Measurements from ENCODE around the gene ITPKB. TPM values are rescaled to one million over a fixed set of nuclear protein-coding genes. Genes with fewer than 3 reads are reported as not detected.
"Not testable (repeated sequence)": the region's sequence is repeated elsewhere in the genome, so short reads cannot be mapped to it uniquely, and the experiment has no call there.

ITPKB gene
- polyA plus RNA-seq, 1 donor from 2014 or later = 20.4 TPM

GRCh38 chr1:226617109-226617508, 122.0 kb downstream of the ITPKB start:
- no peaks in the 10 kb centered on the region for H3K36me3 Mint-ChIP-seq
- H3K27ac Mint-ChIP-seq = no peak overlapping the region

GRCh38 chr1:226616636-226617035, 122.4 kb downstream of the ITPKB start:
- Mint-ChIP-seq H3K4me1 (no peaks in the 10 kb centered on the region), H3K4me3 (peak overlapping the region in 1 of 4 donors; percentile 12), H3K36me3 (no peaks in the 10 kb centered on the region), H3K27ac (no peak overlapping the region), H3K9me3 (peaks cover 0 to 3% (median 0%) of the 10 kb centered on the region in 3 donors), H3K27me3 (peaks cover 2% of the 10 kb centered on the region)

More at GRCh38 chr1:226617109-226617508, 122.0 kb downstream of the ITPKB start:
- peaks cover 2% of the 10 kb centered on the region for H3K27me3 Mint-ChIP-seq
- no peaks in the 10 kb centered on the region for H3K4me1 Mint-ChIP-seq
- H3K9me3 Mint-ChIP-seq = peaks cover 0 to 6% (median 0%) of the 10 kb centered on the region in 3 donors
- H3K4me3 Mint-ChIP-seq = no peak overlapping the region

GRCh38 chr1:226615876-226616275, 123.2 kb downstream of the ITPKB start:
- H3K27me3 Mint-ChIP-seq = peaks cover 2% of the 10 kb centered on the region
- no peaks in the 10 kb centered on the region for H3K4me1 Mint-ChIP-seq
- H3K9me3 Mint-ChIP-seq = peaks cover 0 to 3% (median 0%) of the 10 kb centered on the region in 3 donors
- no peaks in the 10 kb centered on the region for H3K36me3 Mint-ChIP-seq
- H3K27ac Mint-ChIP-seq = no peak overlapping the region
- H3K4me3 Mint-ChIP-seq = no peak overlapping the region

GRCh38 chr1:226611980-226612379, 127.1 kb downstream of the ITPKB start:
- H3K4me3 Mint-ChIP-seq = not testable (repeated sequence)

GRCh38 chr1:226611301-226611700, 127.8 kb downstream of the ITPKB start:
- H3K4me3 Mint-ChIP-seq = no peak overlapping the region
- H3K36me3 Mint-ChIP-seq = no peaks in the 10 kb centered on the region
- peaks cover 5% of the 10 kb centered on the region for H3K27me3 Mint-ChIP-seq
- H3K9me3 Mint-ChIP-seq = no peaks in the 10 kb centered on the region
- no peak overlapping the region for H3K27ac Mint-ChIP-seq
- H3K4me1 Mint-ChIP-seq = no peaks in the 10 kb centered on the region

More at GRCh38 chr1:226611980-226612379, 127.1 kb downstream of the ITPKB start:
- not testable (repeated sequence) for H3K27ac Mint-ChIP-seq, H3K4me1 Mint-ChIP-seq, H3K36me3 Mint-ChIP-seq, H3K9me3 Mint-ChIP-seq, H3K27me3 Mint-ChIP-seq

GRCh38 chr1:226610671-226611070, 128.4 kb downstream of the ITPKB start:
- Mint-ChIP-seq H3K4me1 (no peaks in the 10 kb centered on the region), H3K27me3 (peaks cover 5% of the 10 kb centered on the region), H3K36me3 (no peaks in the 10 kb centered on the region)

GRCh38 chr1:226609836-226610455, 129.1 kb downstream of the ITPKB start:
- Mint-ChIP-seq H3K36me3 (no peaks in the 10 kb centered on the region), H3K9me3 (no peaks in the 10 kb centered on the region), H3K27ac (no peak overlapping the region), H3K27me3 (peaks cover 5% of the 10 kb centered on the region), H3K4me1 (no peaks in the 10 kb centered on the region), H3K4me3 (no peak overlapping the region)

More at GRCh38 chr1:226610671-226611070, 128.4 kb downstream of the ITPKB start:
- Mint-ChIP-seq H3K9me3 (no peaks in the 10 kb centered on the region), H3K27ac (no peak overlapping the region), H3K4me3 (no peak overlapping the region)

GRCh38 chr1:226608699-226609505, 130.2 kb downstream of the ITPKB start:
- Mint-ChIP-seq H3K36me3 (no peaks in the 10 kb centered on the region), H3K27me3 (peaks cover 5% of the 10 kb centered on the region), H3K4me3 (no peak overlapping the region), H3K27ac (peak overlapping the region in 1 of 3 donors; percentile 35), H3K4me1 (no peaks in the 10 kb centered on the region), H3K9me3 (no peaks in the 10 kb centered on the region)

GRCh38 chr1:226607821-226608220, 131.3 kb downstream of the ITPKB start:
- no peaks in the 10 kb centered on the region for H3K9me3 Mint-ChIP-seq
- no peaks in the 10 kb centered on the region for H3K36me3 Mint-ChIP-seq
- H3K27me3 Mint-ChIP-seq = peaks cover 5% of the 10 kb centered on the region
- H3K4me1 Mint-ChIP-seq = peaks cover 0 to 2% (median 2%) of the 10 kb centered on the region in 3 donors
- H3K4me3 Mint-ChIP-seq = no peak overlapping the region
- no peak overlapping the region for H3K27ac Mint-ChIP-seq

GRCh38 chr1:226607268-226607660, 131.8 kb downstream of the ITPKB start:
- Mint-ChIP-seq H3K27me3 (peaks cover 5% of the 10 kb centered on the region), H3K4me1 (peaks cover 0 to 2% (median 2%) of the 10 kb centered on the region in 3 donors), H3K36me3 (no peaks in the 10 kb centered on the region), H3K27ac (no peak overlapping the region), H3K9me3 (no peaks in the 10 kb centered on the region), H3K4me3 (no peak overlapping the region)

- H3K27ac Mint-ChIP-seq = no peak overlapping the region
- peaks cover 0 to 2% (median 2%) of the 10 kb centered on the region in 3 donors for H3K4me1 Mint-ChIP-seq
- H3K36me3 Mint-ChIP-seq = no peaks in the 10 kb centered on the region
- no peaks in the 10 kb centered on the region for H3K9me3 Mint-ChIP-seq
- H3K4me3 Mint-ChIP-seq = no peak overlapping the region
- H3K27me3 Mint-ChIP-seq = peaks cover 5% of the 10 kb centered on the region
These were observed 132.5 kb downstream of the ITPKB start for GRCh38 chr1:226606311-226607267.

GRCh38 chr1:226605318-226605950, 133.6 kb downstream of the ITPKB start:
- H3K36me3 Mint-ChIP-seq = no peaks in the 10 kb centered on the region
- H3K4me3 Mint-ChIP-seq = no peak overlapping the region
- peaks cover 0 to 2% (median 2%) of the 10 kb centered on the region in 3 donors for H3K4me1 Mint-ChIP-seq
- H3K27me3 Mint-ChIP-seq = peaks cover 5% of the 10 kb centered on the region
- H3K27ac Mint-ChIP-seq = no peak overlapping the region
- no peaks in the 10 kb centered on the region for H3K9me3 Mint-ChIP-seq

- Mint-ChIP-seq H3K27me3 (peaks cover 5% of the 10 kb centered on the region), H3K36me3 (no peaks in the 10 kb centered on the region), H3K4me1 (peaks cover 0 to 2% (median 2%) of the 10 kb centered on the region in 3 donors), H3K4me3 (no peak overlapping the region), H3K9me3 (no peaks in the 10 kb centered on the region), H3K27ac (no peak overlapping the region)
These were observed 134.3 kb downstream of the ITPKB start for GRCh38 chr1:226604560-226605317.

Measured in IgD-negative memory B cell (primary cell).